NK-92 treated with Interleukin-12 subunit alpha and Interleukin-12 subunit beta, amount 100 ng/mL, for 24 hours (cell line): ENCODE results near the gene NKX1-2.

Experiments used
- DNase-seq: peaks from one replicate; lab custom pipeline; 2025; lab: John Stamatoyannopoulos, UW

The NKX1-2 gene

GRCh38 chr10:124415210-124415609 lies 34.6 kb downstream of the NKX1-2 start:
- no peak for DNase-seq

- no peak for DNase-seq
Observed at GRCh38 chr10:124414076-124414475, 35.8 kb downstream of the NKX1-2 start.

GRCh38 chr10:124409696-124410095 lies 40.1 kb downstream of the NKX1-2 start:
- DNase-seq, result no peak

- no peak for DNase-seq
Observed at GRCh38 chr10:124408357-124408756, 41.5 kb downstream of the NKX1-2 start.

GRCh38 chr10:124407456-124407855 lies 42.4 kb downstream of the NKX1-2 start:
- no peak for DNase-seq

- DNase-seq, result no peak
Observed at GRCh38 chr10:124403548-124403947, 46.3 kb downstream of the NKX1-2 start.

- DNase-seq, result no peak
Observed at GRCh38 chr10:124402273-124402672, 47.6 kb downstream of the NKX1-2 start.

- DNase-seq, result no peak
Observed at GRCh38 chr10:124401633-124402032, 48.2 kb downstream of the NKX1-2 start.
